Measurements from ENCODE around the gene LUC7L3. TPM values are rescaled to one million over a fixed set of nuclear protein-coding genes. Genes with fewer than 3 reads are reported as not detected.

The LUC7L3 gene
- total RNA-seq, 4 donors from 2014 or later = 75.2 to 199 (median 140) TPM

GRCh38 chr17:50681263-50682200, 37.9 kb upstream of the LUC7L3 start:
- intact Hi-C loops (cut with DNase I) = loop anchor here (5.0 to 10.0 kb wide), 2 partner anchors 49 to 197 kb away; partner anchors contain the start of gene ABCC3
- WGBS, 2 donors = 61 to 65% methylated on average over 27 of the region's 27 CpGs
- no peak overlapping the region for H3K27ac ChIP-seq

GRCh38 chr17:50682441-50682840, 37.0 kb upstream of the LUC7L3 start:
- Histone ChIP-seq H3K27ac (no peak overlapping the region), H3K4me1 (peaks cover 15 to 20% of the 10 kb centered on the region in 2 donors), H3K36me3 (no peaks in the 10 kb centered on the region), H3K4me3 (replicated peaks in 1 of 3) (no peak overlapping the region), H3K27me3 (no peaks in the 10 kb centered on the region), H3K9me3 (no peaks in the 10 kb centered on the region)
- intact Hi-C loops (cut with DNase I) = loop anchor here (5.0 to 10.0 kb wide), 2 partner anchors 50 to 198 kb away; partner anchors contain the start of gene ABCC3
- TF ChIP-seq CTCF (IDR thresholded peaks at IDR 0.05) (no peak), POLR2A (IDR thresholded peaks at IDR 0.05) (no peak)
- WGBS, 2 donors = 83 to 92% methylated on average over 3 of the region's 3 CpGs
- no peak for DNase-seq

More at GRCh38 chr17:50681263-50682200, 37.9 kb upstream of the LUC7L3 start:
- Histone ChIP-seq H3K36me3 (no peaks in the 10 kb centered on the region), H3K4me3 (replicated peaks in 1 of 3) (no peak overlapping the region), H3K4me1 (peaks cover 7 to 11% of the 10 kb centered on the region in 2 donors), H3K27me3 (no peaks in the 10 kb centered on the region), H3K9me3 (no peaks in the 10 kb centered on the region)
- TF ChIP-seq CTCF (IDR thresholded peaks at IDR 0.05) (peak in 5 of 6 experiments; percentile 12 to 65 (median 55)), POLR2A (IDR thresholded peaks at IDR 0.05) (no peak)
- peak; percentile 48 to 49 for DNase-seq

GRCh38 chr17:50682938-50683337, 36.5 kb upstream of the LUC7L3 start:
- intact Hi-C loops (cut with DNase I) = loop anchor here (5.0 to 10.0 kb wide), 2 partner anchors 51 to 198 kb away; partner anchors contain the start of gene ABCC3
- no peak overlapping the region for H3K27ac ChIP-seq
- no peak overlapping the region for H3K4me3 ChIP-seq (replicated peaks in 1 of 3)
- no peak for DNase-seq
- WGBS, 2 donors = 91 to 96% methylated on average over 3 of the region's 3 CpGs
- H3K4me1 ChIP-seq = peaks cover 20 to 25% of the 10 kb centered on the region in 2 donors
- no peaks in the 10 kb centered on the region for H3K36me3 ChIP-seq
- H3K9me3 ChIP-seq = no peaks in the 10 kb centered on the region
- no peaks in the 10 kb centered on the region for H3K27me3 ChIP-seq
- TF ChIP-seq POLR2A (IDR thresholded peaks at IDR 0.05) (no peak), CTCF (IDR thresholded peaks at IDR 0.05) (no peak)

- Histone ChIP-seq H3K4me1 (peaks cover 26 to 31% of the 10 kb centered on the region in 2 donors), H3K27ac (no peak overlapping the region), H3K27me3 (no peaks in the 10 kb centered on the region), H3K4me3 (replicated peaks in 1 of 3) (no peak overlapping the region), H3K9me3 (no peaks in the 10 kb centered on the region), H3K36me3 (no peaks in the 10 kb centered on the region)
- TF ChIP-seq CTCF (IDR thresholded peaks at IDR 0.05) (no peak), POLR2A (IDR thresholded peaks at IDR 0.05) (no peak)
- 96% methylated on average over 21 to 28 of the region's 28 CpGs for WGBS, 2 donors
- DNase-seq = no peak
- intact Hi-C loops (cut with DNase I) = loop anchor here (5.0 to 10.0 kb wide), 2 partner anchors 51 to 199 kb away; partner anchors contain the start of gene ABCC3
Observed at GRCh38 chr17:50683434-50684287, 35.7 kb upstream of the LUC7L3 start.

All from thyroid gland (tissue), 4 donors.